Activated gamma-delta T cell treated with anti-CD3 and anti-CD28 coated beads, Interleukin-2, amount 50 U/mL, for 16 hours (primary cell): Measurements from ENCODE around the gene ABCA4.

Experiments
- DNase-seq: peaks from one replicate; pipeline ENCODE4 v3.0.0-alpha.2; 2020; ENCODE audit warnings: low read depth

The ABCA4 gene

DNA sequence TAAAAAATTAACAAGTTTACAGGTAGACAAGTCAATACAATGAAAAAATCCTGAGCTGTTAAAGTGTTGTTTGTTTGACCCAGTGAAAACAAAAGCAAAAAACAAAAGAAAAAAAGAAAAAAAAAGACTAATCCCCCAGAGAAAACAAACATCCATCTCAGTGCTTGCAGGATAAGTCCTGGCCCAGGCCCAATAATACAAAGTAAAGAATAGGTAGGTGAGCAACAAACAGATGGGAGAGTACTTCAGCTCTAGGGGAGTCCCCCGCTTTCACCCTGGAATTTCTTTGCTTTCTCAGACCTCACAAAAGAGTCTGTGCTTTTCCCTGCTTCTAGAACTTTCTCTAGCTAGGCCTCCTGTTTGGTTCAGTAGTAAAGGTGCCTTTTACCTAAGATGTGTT, 70.3 kb downstream of the ABCA4 start:
- no peak for DNase-seq

DNA sequence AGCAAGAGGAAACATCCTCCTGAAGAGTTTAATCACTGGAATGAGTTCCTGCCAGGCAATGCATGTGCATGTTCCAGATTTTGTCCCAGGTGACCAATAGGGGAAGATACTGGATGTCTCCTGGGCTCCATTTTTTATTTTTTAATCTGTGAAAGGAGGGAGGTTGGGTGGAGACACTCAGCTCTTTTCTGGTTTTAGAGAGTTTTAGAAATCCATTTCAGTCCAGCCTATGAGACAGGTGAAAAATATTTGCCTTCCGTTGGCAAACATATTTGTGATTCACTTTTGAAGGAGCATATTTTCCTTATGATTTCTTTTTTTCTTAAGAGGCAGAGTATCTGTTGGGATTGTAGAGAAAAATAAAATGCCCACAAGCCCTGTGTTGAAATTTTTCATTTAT, 70.7 kb downstream of the ABCA4 start:
- no peak for DNase-seq

DNA sequence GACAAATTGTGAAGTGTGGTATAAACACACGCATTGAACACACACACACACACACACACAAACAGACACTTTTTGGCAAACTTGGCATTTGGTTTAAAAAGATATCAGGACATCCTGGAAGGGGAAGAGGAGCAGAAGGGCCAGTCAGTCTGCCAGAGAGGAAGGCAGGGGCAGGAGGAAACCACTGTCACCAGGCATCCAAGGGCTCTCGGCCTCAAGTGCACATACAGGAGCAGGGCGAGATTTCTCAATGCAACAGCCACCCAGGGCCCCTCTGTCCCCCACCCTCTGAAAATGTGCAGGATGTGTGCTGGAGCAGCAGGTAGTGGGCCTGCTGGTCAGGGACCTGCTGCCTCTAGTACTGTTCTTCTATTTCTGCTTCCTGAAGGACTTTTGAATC, 71.2 kb downstream of the ABCA4 start:
- DNase-seq: no peak

DNA sequence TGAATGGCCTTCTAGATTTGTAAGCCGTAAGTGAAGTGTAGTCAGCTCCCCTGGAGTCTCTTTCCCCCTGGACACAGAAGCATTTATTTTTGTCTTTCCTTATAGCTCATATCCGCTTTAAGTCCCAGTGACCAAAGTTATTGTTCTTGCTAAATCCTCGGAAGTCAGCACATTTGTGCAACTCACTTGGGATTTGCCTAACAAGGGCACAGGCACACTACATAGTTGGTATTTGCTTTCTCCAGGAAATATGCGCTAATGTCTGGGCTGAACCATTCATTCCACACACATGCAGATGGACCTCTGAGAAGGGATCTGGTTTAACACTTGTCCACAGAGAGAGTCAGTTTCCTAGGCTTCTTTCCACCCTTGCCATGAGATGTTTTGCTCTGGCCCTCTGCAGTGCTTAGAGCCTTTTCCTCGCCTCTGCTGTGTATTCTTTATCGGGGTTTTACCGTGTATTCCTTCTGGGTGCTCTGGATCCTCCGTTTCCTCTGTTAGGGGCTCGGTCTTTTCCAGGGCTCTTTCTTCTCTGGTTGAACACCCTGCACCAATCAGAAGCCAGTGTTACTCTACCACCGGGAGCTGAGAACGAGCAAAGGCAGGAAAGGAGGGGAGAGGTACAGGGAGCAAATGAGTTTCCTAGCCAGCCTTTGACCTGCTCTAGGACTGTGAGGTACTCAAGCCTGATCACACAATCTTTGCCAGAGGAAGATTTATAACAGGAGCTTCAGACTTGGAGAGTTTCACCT, 72.4 kb downstream of the ABCA4 start:
- DNase-seq: no peak

DNA sequence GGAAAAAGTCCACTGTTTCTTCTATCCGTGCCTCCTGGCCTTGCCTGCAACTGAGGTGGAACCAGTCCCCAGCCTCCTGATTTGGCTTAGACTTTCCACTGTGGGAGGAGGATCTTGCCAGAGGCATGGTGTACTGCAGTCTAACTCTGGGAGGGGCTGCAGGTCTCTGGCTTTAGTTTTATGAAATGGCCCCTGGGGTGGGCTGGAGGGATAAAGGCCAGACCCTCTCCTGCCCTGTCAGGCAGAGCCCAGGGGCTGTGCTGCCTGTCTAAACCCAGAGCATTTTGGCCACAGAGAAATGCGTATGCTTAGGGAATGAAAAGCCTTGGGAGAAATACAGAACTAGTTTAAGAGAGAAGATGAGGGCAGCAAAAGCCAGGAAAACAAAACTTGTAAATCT, 73.0 kb downstream of the ABCA4 start:
- no peak for DNase-seq

DNA sequence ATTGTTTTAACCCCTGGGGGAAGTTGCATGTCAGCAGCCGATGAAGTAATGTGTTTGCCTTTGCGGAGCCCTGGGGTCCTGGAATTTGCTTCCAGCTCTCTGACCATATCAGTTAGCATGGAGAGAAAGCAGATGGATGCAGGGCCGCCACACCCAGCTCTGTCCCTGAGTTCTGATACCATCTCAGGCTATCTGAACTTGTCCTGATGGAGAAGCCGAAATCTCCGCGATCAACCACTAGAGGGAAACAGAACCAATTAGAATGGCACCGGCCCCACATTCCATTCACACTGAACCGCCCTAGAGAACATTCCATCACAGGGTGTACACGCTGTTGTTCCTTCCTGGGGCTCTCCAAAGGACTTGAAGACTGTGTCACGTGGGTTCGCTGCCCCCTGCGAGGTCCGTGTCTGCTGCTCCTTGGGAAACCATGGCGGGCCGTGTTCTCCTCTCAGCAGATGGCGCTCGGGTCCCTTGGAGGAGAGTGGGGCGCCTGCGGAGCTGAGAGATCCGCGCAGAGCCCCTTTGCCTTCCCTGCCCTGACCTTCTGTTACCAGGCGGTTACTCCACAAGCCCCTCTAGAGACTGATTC, 75.4 kb downstream of the ABCA4 start:
- DNase-seq: no peak

DNA sequence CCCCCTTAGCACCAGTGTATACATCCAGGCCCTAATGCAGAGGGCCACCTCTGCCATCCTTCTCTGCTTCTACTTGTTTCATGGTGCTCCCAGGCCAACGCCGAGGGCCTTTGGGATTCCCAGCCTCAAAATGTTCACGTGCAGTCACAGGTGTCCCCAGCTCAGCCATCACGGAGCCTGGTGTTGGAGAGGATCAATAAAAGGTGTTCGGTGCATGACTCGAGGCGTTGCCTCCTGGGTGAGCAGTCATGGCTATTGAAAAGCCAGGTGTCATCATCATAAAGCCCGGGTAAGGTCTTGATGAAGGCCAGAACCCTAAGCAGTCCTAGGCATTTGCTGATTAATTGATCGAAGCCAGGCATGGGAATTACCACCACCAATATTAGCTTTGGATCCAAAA, 76.1 kb downstream of the ABCA4 start:
- DNase-seq: no peak

DNA sequence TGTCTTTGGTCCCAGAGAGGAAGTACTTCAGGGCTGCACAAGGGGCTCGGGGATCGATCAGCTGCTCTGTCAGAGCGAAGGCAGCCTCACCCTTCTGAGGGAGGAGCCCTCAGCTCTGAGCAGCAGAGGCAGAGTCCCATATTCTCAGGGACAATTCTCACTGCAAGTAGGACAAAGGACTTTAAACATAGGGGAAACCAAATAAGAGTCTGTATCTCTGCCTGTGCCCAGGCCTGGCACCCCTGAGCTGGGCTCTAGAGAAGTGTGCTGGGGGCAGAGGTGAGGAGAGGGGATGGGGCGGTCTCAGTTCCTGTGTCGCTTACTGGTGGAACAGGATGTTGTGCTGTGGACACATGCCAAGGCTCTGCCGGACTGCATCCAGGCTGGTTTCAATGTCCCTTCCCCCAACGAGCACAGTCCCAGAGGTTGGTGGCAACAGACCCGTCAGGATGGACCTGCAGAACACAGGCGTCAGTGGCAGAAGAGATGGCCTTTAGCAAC, 76.6 kb downstream of the ABCA4 start:
- DNase-seq: no peak

DNA sequence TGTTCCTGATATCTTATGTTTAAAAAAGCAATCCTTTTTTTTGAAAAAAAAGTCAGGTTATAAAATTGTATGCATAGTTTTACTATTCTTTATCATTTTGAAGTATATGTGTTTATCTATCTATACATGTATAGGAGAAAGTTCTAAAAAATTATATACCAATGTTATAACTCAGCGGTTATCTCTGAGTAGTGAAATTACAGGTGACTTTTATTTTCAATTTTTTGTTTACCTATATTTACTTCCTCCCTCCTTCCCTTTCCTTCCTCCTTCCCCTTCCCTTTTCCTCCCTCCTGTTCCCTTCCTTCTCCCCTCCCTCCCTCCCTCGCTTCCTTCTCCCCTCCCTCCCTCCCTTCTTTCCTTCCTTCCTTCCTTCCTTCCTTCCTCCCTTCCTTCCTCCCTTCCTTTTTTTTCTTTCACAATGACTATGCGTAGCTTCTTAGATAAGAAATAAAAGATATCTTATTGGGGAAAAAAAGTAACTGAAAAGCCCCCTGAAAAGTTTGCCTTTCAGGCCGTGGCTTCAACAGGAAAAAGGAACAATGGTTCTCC, 77.1 kb downstream of the ABCA4 start:
- DNase-seq: no peak

DNA sequence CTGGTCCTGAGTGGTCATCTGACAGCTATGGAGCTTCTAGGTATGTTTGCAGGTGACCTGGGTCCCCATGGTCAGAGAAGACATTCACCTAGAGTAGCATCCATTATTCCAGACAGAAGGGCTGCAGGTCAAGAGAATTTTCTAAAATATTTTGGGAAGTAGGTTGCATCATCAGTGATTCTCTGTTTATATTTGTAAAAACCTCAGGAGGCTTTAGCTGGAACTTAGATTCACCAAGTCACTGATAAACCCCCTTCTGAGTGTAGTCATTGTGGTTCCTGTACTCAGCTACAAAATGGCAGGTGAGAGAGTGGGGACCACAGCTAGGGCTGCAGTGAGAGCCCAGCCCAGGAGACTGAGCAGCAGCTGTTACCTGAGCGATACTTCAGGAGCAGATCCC, 78.6 kb downstream of the ABCA4 start:
- no peak for DNase-seq

DNA sequence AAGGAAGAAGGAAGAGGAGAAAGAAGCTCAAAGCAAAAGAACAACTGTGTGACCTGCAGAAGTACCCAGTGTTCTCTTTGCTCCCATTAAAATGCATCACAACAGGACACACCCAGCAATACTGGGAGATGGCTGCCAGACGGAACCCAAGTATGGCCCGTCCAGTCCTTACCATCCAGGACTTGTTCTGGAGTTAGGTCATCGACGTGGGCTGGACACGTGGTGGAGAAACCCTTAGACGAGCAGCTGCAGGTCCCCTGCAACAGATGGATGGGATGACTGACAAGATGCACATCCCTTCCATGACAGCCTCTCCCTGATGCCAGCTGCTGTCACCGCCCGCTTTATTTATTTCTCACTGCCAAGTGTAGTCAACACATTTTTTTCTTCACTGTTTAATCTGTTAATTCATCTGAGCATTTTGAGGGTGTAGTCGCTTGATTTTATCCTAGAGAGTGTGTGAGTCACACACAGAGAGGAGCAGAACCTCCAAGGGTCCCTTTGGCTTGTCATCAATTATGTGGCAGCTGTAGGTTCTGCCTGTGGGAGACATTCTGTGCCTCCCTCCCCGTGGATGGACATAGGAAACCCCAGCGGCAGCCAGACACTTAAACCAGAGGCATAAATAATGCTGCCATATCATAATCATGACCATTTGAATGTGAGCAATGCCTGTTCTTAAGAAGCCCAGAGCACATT, 80.9 kb downstream of the ABCA4 start:
- no peak for DNase-seq

DNA sequence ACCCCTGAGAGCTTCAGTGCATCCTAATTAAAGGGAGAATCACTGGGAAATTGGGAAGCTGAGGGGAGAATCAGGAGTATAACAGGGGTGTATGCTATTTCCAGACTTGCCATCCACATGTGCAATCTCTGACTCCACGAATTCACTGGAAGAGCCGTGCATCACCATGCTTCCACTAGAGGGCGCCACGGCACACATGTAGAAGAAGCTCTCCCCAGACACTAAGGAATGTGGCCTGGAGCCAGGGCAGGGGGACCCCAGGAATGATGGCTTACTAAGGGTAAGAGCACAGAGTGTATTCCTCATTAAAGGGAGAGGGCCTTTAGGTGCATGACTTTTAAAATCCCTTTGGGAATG, 81.5 kb downstream of the ABCA4 start:
- peak; percentile 35 for DNase-seq

DNA sequence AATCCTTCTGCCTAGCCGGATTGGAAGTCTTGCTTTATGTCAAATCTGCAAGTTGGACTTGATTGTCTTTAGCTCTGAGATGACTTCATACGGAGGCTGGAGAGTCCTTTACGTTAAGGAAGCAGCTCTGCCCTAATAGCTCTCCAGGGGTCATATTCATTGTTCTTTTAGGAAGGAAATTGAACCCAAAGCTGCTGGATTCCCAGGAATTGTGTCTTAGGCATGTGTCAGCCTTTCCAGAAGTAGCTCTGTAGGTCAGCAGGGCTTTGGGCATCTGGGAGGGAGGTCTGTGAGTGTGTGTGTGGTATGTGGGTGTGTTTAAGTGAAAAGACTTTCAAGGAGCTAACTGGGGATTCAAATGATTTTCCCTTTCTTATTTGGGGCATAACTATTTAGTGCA, 82.4 kb downstream of the ABCA4 start:
- no peak for DNase-seq

DNA sequence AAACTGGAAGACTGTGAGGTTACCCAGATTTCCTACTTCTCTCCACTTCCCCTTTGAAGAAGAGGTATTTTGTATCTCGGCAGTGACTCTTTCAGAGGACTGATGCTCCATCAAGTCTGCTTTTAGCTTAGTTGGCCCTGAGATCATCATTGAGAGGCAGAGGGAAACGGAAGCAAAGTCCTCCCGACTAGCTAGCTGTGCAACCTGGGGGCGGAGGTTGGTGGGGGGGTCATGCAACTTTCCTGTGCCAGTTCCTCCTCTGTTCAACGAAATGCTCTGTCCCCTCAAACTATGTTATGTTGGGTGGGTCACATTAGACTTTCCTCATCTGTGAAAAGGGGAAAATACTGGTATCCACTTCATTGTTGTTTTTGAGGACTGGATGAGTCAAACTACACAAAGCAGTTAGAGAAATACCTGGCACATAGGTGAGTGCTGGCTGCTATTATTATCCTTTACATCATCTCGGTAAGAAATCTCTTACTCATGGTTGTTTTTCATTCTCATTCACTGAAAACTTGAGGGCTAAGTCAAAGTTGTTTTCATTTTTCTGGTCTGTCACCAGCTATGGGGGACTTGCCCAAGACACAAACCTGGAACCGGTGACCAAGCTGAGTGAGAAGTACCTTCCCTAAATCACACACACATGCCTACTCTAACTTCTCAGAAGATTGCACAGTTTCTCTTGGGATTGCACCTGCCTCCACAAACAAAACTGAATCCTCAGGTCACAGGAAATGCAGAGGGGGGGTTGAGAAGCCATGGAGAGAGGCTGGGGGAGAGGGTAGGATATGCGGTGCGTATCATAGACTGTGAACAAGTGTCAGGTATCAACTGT, 83.3 kb downstream of the ABCA4 start:
- DNase-seq: no peak

DNA sequence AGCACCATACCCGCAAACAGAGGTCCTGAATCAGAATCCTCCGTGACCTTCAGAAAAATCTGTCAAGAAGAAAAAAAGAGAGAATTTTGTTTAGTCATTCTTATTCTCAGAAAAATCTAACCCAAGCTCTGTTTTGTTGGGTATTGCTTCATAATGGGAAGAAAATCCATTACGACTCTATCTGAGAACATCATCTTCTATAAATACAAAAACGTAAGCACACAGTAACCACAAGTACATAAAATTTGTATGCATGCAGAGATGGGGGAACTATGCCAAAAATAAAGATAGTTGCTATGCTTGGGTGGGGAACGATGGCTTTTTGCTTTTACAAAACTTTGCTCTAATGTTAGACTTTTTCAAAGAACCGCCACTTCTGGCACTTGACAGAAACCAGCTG, 84.2 kb downstream of the ABCA4 start:
- DNase-seq: no peak

DNA sequence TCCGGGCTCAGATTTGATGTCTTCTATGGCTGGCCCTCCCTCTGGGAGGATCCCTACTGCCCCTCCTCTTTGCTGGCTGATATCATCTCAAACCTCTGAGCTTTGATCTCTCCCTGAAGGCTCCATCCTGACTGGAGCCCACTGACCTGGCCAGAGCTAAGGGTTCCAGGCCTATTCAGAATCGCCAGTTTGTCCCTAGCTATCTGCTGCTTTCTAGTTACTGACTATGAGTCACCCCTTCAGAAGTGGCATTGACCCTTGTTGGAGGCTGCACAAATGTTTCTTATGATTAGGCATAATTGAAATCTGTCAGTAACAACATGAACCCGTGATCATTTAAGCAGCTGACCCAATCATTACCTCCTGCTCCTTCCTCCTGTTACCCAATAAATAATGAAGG, 87.1 kb downstream of the ABCA4 start:
- no peak for DNase-seq

DNA sequence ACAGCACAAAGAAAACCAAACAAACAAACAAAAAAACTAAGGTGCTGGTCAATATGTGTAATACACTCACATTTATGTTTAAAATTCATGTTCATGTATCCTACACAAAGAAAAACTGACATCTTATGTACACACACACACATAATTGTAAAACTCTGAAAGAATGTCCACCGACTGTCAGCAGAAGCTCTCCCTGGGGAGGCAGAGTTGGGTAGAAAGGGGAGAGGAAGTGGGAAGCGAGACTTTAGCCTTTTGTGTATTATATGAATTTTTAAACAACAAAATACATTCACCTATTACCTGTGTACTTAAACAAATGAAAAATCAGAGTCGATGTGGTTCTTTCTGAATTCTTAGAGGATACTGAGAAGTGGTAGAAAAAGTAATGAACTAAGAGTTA, 88.3 kb downstream of the ABCA4 start:
- no peak for DNase-seq

DNA sequence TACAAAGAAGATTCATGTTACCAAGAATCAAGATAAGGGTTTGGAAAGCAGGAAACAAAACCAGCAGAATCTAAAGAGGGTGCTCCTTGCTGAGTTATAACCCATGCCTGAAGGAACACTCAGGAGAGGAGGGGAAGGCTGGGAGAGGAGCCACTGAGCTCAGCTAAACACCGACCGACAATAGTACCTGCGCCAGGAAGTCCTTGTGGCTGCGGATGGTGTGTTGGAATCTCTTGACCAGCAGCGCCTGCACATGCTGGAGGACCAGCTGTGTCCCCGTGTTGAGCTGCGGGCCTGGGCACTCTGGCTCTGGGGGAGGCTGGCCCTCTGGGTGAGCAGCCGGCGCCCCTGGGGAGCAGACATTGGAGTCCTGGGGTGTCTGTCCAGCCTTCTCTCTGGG, 89.4 kb downstream of the ABCA4 start:
- DNase-seq: no peak

DNA sequence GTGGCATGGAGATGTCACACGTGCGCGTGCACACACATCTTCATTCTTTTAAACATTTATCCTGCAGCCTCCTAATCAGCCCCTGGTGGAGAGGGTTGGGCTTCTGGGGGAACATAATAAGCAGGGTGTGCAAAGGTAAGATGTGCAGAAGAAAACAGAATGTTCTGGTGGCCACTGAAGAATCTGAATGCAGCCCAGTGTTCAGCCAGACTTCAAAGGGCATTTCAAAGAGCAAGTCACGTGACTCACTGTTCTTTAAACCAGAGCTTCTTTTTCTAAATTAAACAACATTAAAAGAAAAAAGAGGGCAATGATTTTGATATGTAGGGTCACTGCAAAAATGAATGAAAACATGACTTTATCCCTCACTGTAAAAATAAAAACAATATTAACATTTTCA, 89.8 kb downstream of the ABCA4 start:
- DNase-seq: no peak

DNA sequence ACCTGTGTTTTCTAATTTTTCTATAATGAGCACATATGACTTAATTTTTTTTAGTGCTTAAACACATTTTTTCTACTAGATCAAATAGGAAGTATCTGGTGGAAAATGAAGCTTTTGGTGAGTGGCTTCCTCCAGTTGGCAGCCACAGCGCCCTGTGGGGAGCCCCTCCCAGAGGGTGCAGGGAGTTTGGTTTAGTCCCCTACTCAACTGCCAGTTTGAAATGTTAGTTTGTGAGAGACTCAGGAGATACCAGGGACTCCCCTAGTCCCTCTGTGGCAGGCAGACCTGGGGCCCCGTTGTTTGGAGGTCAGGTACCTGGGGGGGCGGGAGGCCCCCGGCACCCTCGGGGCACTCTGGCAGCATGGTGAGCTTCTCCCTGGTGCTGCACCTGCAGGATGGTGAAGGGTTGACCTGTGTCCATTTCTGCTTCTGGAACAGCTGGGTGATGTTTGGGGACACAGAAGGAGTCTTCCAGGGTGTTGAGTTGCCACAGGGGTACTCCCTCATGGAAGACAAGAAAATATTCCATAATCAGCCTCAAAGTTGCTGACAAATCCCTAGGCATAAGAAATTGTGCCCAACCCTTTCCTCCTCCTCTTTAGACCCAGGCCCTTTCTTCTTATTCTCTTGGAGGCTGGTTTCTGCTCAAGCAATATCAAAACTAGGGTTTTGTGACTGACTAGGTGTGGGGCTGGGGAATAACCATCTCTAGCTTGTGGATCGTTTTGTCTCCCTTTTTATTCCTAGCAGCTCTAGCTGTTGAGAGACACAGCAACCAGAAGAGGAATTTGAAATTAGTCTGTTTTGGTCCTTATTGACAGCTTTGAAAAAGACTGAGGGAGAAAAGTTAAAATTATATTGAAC, 91.6 kb downstream of the ABCA4 start:
- DNase-seq: no peak
